ENCODE data around the gene DRG2.

- TF ChIP-seq CTCF (IDR thresholded peaks at IDR 0.05) (no peak), POLR2AphosphoS5 (IDR thresholded peaks at IDR 0.05; ENCODE audit: low read depth, low read length) (no peak)
Measured at GRCh38 chr17:18099516-18099915, 11.8 kb downstream of the DRG2 start.

Data from Panc1 (cell line).